IPS-18c (cell line): Measurements from ENCODE around the gene EGLN3.
"Not testable (repeated sequence)": the region's sequence is repeated elsewhere in the genome, so short reads cannot be mapped to it uniquely, and the experiment has no call there.

Source experiments
- H3K4me3 ChIP-seq: 2 replicates; pipeline ENCODE4 v1.7.0; 2013; ENCODE audit warnings: low read depth, mild to moderate bottlenecking, low read length, moderate library complexity; ENCODE audit not compliant: insufficient read depth
- H3K9me3 ChIP-seq: one replicate; pipeline ENCODE4 v1.6.1; 2013; ENCODE audit warnings: mild to moderate bottlenecking, low read length, moderate library complexity; ENCODE audit not compliant: control insufficient read depth, insufficient read depth

Gene EGLN3

GRCh38 chr14:33928895-33929294, 22.0 kb downstream of the EGLN3 start:
- Histone ChIP-seq H3K4me3 (no peak overlapping the region), H3K9me3 (no peaks in the 10 kb centered on the region)

GRCh38 chr14:33927944-33928343, 22.9 kb downstream of the EGLN3 start:
- Histone ChIP-seq H3K9me3 (no peaks in the 10 kb centered on the region), H3K4me3 (no peak overlapping the region)

- not testable (repeated sequence) for H3K4me3 ChIP-seq, H3K9me3 ChIP-seq
Observed at GRCh38 chr14:33926967-33927366, 23.9 kb downstream of the EGLN3 start.

- no peak overlapping the region for H3K4me3 ChIP-seq
- no peaks in the 10 kb centered on the region for H3K9me3 ChIP-seq
Observed at GRCh38 chr14:33925946-33926345, 24.9 kb downstream of the EGLN3 start.

- H3K4me3 ChIP-seq: no peak overlapping the region
- no peaks in the 10 kb centered on the region for H3K9me3 ChIP-seq
Observed at GRCh38 chr14:33925235-33925634, 25.6 kb downstream of the EGLN3 start.

- no peaks in the 10 kb centered on the region for H3K9me3 ChIP-seq
- H3K4me3 ChIP-seq: no peak overlapping the region
Observed at GRCh38 chr14:33924566-33925100, 26.2 kb downstream of the EGLN3 start.

- Histone ChIP-seq H3K4me3 (no peak overlapping the region), H3K9me3 (no peaks in the 10 kb centered on the region)
Observed at GRCh38 chr14:33922125-33922524, 28.7 kb downstream of the EGLN3 start.

- Histone ChIP-seq H3K9me3 (peaks cover 4% of the 10 kb centered on the region), H3K4me3 (no peak overlapping the region)
Observed at GRCh38 chr14:33918256-33918655, 32.6 kb downstream of the EGLN3 start.

- Histone ChIP-seq H3K9me3 (peaks cover 4% of the 10 kb centered on the region), H3K4me3 (no peak overlapping the region)
Observed at GRCh38 chr14:33917661-33918060, 33.2 kb downstream of the EGLN3 start.

GRCh38 chr14:33916663-33917565, 34.0 kb downstream of the EGLN3 start:
- H3K9me3 ChIP-seq: peaks cover 4% of the 10 kb centered on the region
- no peak overlapping the region for H3K4me3 ChIP-seq

GRCh38 chr14:33915682-33916081, 35.2 kb downstream of the EGLN3 start:
- H3K4me3 ChIP-seq: no peak overlapping the region
- peaks cover 6% of the 10 kb centered on the region for H3K9me3 ChIP-seq

- H3K9me3 ChIP-seq: peaks cover 6% of the 10 kb centered on the region
- no peak overlapping the region for H3K4me3 ChIP-seq
Observed at GRCh38 chr14:33914676-33915516, 36.0 kb downstream of the EGLN3 start.

- H3K9me3 ChIP-seq: peaks cover 9% of the 10 kb centered on the region
- H3K4me3 ChIP-seq: no peak overlapping the region
Observed at GRCh38 chr14:33911046-33911445, 39.8 kb downstream of the EGLN3 start.

- H3K9me3 ChIP-seq: peaks cover 9% of the 10 kb centered on the region
- no peak overlapping the region for H3K4me3 ChIP-seq
Observed at GRCh38 chr14:33910435-33910834, 40.4 kb downstream of the EGLN3 start.

GRCh38 chr14:33909380-33910084, 41.3 kb downstream of the EGLN3 start:
- Histone ChIP-seq H3K9me3 (peaks cover 8% of the 10 kb centered on the region), H3K4me3 (no peak overlapping the region)

GRCh38 chr14:33908540-33909223, 42.2 kb downstream of the EGLN3 start:
- H3K4me3 ChIP-seq: no peak overlapping the region
- peaks cover 5% of the 10 kb centered on the region for H3K9me3 ChIP-seq

- Histone ChIP-seq H3K4me3 (no peak overlapping the region), H3K9me3 (peaks cover 5% of the 10 kb centered on the region)
Observed at GRCh38 chr14:33906968-33907367, 43.9 kb downstream of the EGLN3 start.
